CD8-positive, alpha-beta memory T cell (primary cell): ENCODE results near the gene CXorf58. TPM values are rescaled to one million over a fixed set of nuclear protein-coding genes. Genes with fewer than 3 reads are reported as not detected.

Experiments used
- CTCF ChIA-PET: fragments of 350-600 bp; sonication (Branson Sonifier 250); formaldehyde crosslinking; loops from one replicate; lab custom pipeline; 2021; ENCODE audit warnings: antibody characterized with exemption; lab: Charles Lee
- POLR2A ChIA-PET: fragments of 350-600 bp; sonication (Branson Sonifier 250); formaldehyde crosslinking; loops from one replicate; lab custom pipeline; 2021; ENCODE audit warnings: antibody characterized with exemption; lab: Charles Lee
- DNase-seq, 5 donors: peaks; one replicate each; pipeline versions ENCODE4 v3.0.0 to v3.0.0-alpha.2; 2020 to 2022; ENCODE audit warnings: mixed read lengths in 1 of 5
- H3K27ac ChIP-seq: one replicate; pipeline ENCODE4 v1.7.0; 2013; ENCODE audit warnings: low read depth, mild to moderate bottlenecking, low read length, moderate library complexity
- H3K27me3 ChIP-seq: 2 replicates; pipeline ENCODE4 v1.7.0; 2013; ENCODE audit warnings: low read length, mild to moderate bottlenecking; ENCODE audit not compliant: insufficient read depth, poor library complexity, severe bottlenecking
- H3K36me3 ChIP-seq: 2 replicates; pipeline ENCODE4 v1.7.0; 2013; ENCODE audit warnings: mild to moderate bottlenecking, low read length, moderate library complexity; ENCODE audit not compliant: insufficient read depth
- H3K4me1 ChIP-seq: 2 replicates; pipeline ENCODE4 v1.7.0; 2013; ENCODE audit warnings: mild to moderate bottlenecking, low read length, moderate library complexity; ENCODE audit not compliant: insufficient read depth
- H3K4me3 ChIP-seq: 2 replicates; pipeline ENCODE4 v1.7.0; 2013; ENCODE audit warnings: mild to moderate bottlenecking, low read length
- H3K9me3 ChIP-seq: 2 replicates; pipeline ENCODE4 v1.7.0; 2013; ENCODE audit warnings: mild to moderate bottlenecking, low read length
- H3K27ac Mint-ChIP-seq, 8 donors: one replicate each; pipeline ENCODE4 v1.8.0; 2020 to 2021; ENCODE audit warnings: mixed read lengths in 8 of 8, mild to moderate bottlenecking in 6 of 8, inconsistent platforms in 3 of 8, moderate library complexity in 3 of 8
- H3K27me3 Mint-ChIP-seq, 2 donors: one replicate each; pipeline ENCODE4 v1.8.0; 2020 to 2021; ENCODE audit warnings: mixed read lengths in 2 of 2, mild to moderate bottlenecking in 1 of 2, moderate library complexity in 1 of 2
- H3K36me3 Mint-ChIP-seq, 3 donors: one replicate each; pipeline ENCODE4 v1.8.0; 2020 to 2021; ENCODE audit warnings: mixed read lengths in 3 of 3, inconsistent platforms in 1 of 3, mild to moderate bottlenecking in 1 of 3
- H3K4me1 Mint-ChIP-seq, 3 donors: one replicate each; pipeline ENCODE4 v1.8.0; 2020 to 2021; ENCODE audit warnings: mixed read lengths in 3 of 3, inconsistent platforms in 1 of 3, mild to moderate bottlenecking in 1 of 3
- H3K4me3 Mint-ChIP-seq, 7 donors: one replicate each; pipeline ENCODE4 v1.8.0; 2020 to 2021; ENCODE audit warnings: mixed read lengths in 7 of 7, mild to moderate bottlenecking in 6 of 7, moderate library complexity in 4 of 7, inconsistent platforms in 2 of 7
- H3K9me3 Mint-ChIP-seq, 5 donors: one replicate each; pipeline ENCODE4 v1.8.0; 2020 to 2022; ENCODE audit warnings: mixed read lengths in 5 of 5, mild to moderate bottlenecking in 3 of 5, moderate library complexity in 2 of 5, inconsistent platforms in 1 of 5
- polyA plus RNA-seq: library from polyadenylated mRNA; unstranded; fragments of 300-500 nt; fragmentation: Illumina TruSeq; gene quantifications from one replicate; pipeline ENCODE4 v1.2.3, GENCODE V29; 2021
- total RNA-seq, 2 experiments: library from RNA; stranded (reverse); gene quantifications; one replicate each; pipeline ENCODE4 v1.2.3, GENCODE V29; 2021

The CXorf58 gene
- total and polyA plus RNA-seq, 3 experiments from 2014 or later, result 0.11 to 0.23 TPM; not detected in 1

- Mint-ChIP-seq H3K27me3 (peaks cover 0 to 1% of the 10 kb centered on the region in 2 donors), H3K4me1 (peaks cover 0 to 3% (median 0%) of the 10 kb centered on the region in 3 donors), H3K4me3 (no peak overlapping the region), H3K9me3 (no peaks in the 10 kb centered on the region), H3K36me3 (peaks cover 0 to 8% (median 0%) of the 10 kb centered on the region in 3 donors), H3K27ac (no peak overlapping the region)
- H3K9me3 ChIP-seq, result no peaks in the 10 kb centered on the region
- no peak overlapping the region for H3K4me3 ChIP-seq
- H3K36me3 ChIP-seq, result no peaks in the 10 kb centered on the region
- no peaks in the 10 kb centered on the region for H3K4me1 ChIP-seq
- DNase-seq, result no peak
- ChIA-PET POLR2A (no interaction called here), CTCF (interaction anchor here (2.1 kb wide), 1 partner anchor 22 kb away, joined by 7 read pairs; no protein-coding TSS in a partner anchor)
- H3K27me3 ChIP-seq, result no peaks in the 10 kb centered on the region
- no peak overlapping the region for H3K27ac ChIP-seq
Measured at GRCh38 chrX:23879380-23880090, 28.3 kb upstream of the CXorf58 start.

GRCh38 chrX:23883737-23884354, 24.0 kb upstream of the CXorf58 start:
- H3K4me3 Mint-ChIP-seq, result no peak overlapping the region
- no peaks in the 10 kb centered on the region for H3K9me3 ChIP-seq
- ChIA-PET CTCF (no interaction called here), POLR2A (no interaction called here)
- H3K4me1 ChIP-seq, result no peaks in the 10 kb centered on the region
- no peak for DNase-seq
- no peaks in the 10 kb centered on the region for H3K27me3 ChIP-seq
- H3K27me3 Mint-ChIP-seq, result peaks cover 0 to 3% of the 10 kb centered on the region in 2 donors
- H3K27ac Mint-ChIP-seq, result peak overlapping the region in 2 of 8 donors; percentile 8 to 59
- peaks cover 0 to 3% (median 0%) of the 10 kb centered on the region in 3 donors for H3K4me1 Mint-ChIP-seq
- no peaks in the 10 kb centered on the region for H3K9me3 Mint-ChIP-seq
- H3K27ac ChIP-seq, result no peak overlapping the region
- no peak overlapping the region for H3K4me3 ChIP-seq
- H3K36me3 ChIP-seq, result no peaks in the 10 kb centered on the region
- H3K36me3 Mint-ChIP-seq, result no peaks in the 10 kb centered on the region

- DNase-seq, result no peak
- CTCF ChIA-PET, result no interaction called here
- H3K4me1 ChIP-seq, result no peaks in the 10 kb centered on the region
- Mint-ChIP-seq H3K27me3 (peaks cover 0 to 3% of the 10 kb centered on the region in 2 donors), H3K4me1 (peaks cover 0 to 3% (median 0%) of the 10 kb centered on the region in 3 donors), H3K9me3 (no peaks in the 10 kb centered on the region), H3K36me3 (no peaks in the 10 kb centered on the region), H3K4me3 (no peak overlapping the region), H3K27ac (peak overlapping the region in 1 of 8 donors; percentile 27)
- H3K9me3 ChIP-seq, result no peaks in the 10 kb centered on the region
- H3K4me3 ChIP-seq, result no peak overlapping the region
- H3K27me3 ChIP-seq, result no peaks in the 10 kb centered on the region
- no peak overlapping the region for H3K27ac ChIP-seq
- POLR2A ChIA-PET, result no interaction called here
- no peaks in the 10 kb centered on the region for H3K36me3 ChIP-seq
Measured at GRCh38 chrX:23884427-23885024, 23.3 kb upstream of the CXorf58 start.

DNA sequence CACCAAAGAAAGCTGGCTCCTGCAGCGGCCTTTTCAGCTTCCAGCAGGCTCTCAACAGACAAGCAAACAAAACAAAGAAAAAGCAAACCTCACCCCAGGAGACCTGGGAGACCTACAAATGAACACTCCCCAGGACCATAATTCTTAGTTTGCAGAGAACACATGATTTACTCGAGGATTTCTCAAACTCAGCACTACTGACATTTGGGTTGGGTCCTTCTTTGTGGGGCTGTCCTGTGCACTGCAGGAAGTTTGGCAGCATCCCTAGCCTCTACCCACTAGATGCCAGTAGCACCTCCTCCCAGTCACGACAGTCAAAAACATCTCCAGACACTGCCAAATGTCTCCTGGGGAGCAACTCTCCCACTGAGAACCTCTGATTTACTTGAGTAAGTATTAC, 22.0 kb upstream of the CXorf58 start:
- ChIA-PET CTCF (interaction anchor here (1.2 kb wide), 1 partner anchor 103 kb away, joined by 3 read pairs; the partner anchor contains the start of gene SAT1), POLR2A (no interaction called here)
- DNase-seq, result no peak
- no peak overlapping the region for H3K4me3 Mint-ChIP-seq
- no peaks in the 10 kb centered on the region for H3K9me3 Mint-ChIP-seq
- no peak overlapping the region for H3K4me3 ChIP-seq
- no peaks in the 10 kb centered on the region for H3K4me1 ChIP-seq
- no peaks in the 10 kb centered on the region for H3K36me3 Mint-ChIP-seq
- no peak overlapping the region for H3K27ac ChIP-seq
- H3K27me3 ChIP-seq, result no peaks in the 10 kb centered on the region
- H3K4me1 Mint-ChIP-seq, result peaks cover 0 to 3% (median 0%) of the 10 kb centered on the region in 3 donors
- peak overlapping the region in 1 of 8 donors; percentile 21 for H3K27ac Mint-ChIP-seq
- H3K27me3 Mint-ChIP-seq, result peaks cover 0 to 3% of the 10 kb centered on the region in 2 donors
- H3K36me3 ChIP-seq, result no peaks in the 10 kb centered on the region
- H3K9me3 ChIP-seq, result no peaks in the 10 kb centered on the region

- CTCF ChIA-PET, result no interaction called here
- H3K9me3 ChIP-seq, result no peaks in the 10 kb centered on the region
- Mint-ChIP-seq H3K27ac (no peak overlapping the region), H3K27me3 (peaks cover 0 to 3% of the 10 kb centered on the region in 2 donors), H3K4me3 (no peak overlapping the region), H3K9me3 (no peaks in the 10 kb centered on the region), H3K4me1 (peaks cover 0 to 3% (median 0%) of the 10 kb centered on the region in 3 donors), H3K36me3 (no peaks in the 10 kb centered on the region)
- H3K27me3 ChIP-seq, result no peaks in the 10 kb centered on the region
- H3K36me3 ChIP-seq, result no peaks in the 10 kb centered on the region
- H3K27ac ChIP-seq, result no peak overlapping the region
- DNase-seq, result no peak
- POLR2A ChIA-PET, result no interaction called here
- no peak overlapping the region for H3K4me3 ChIP-seq
- H3K4me1 ChIP-seq, result no peaks in the 10 kb centered on the region
Measured at GRCh38 chrX:23887451-23887850, 20.4 kb upstream of the CXorf58 start.

- H3K4me1 Mint-ChIP-seq, result peaks cover 0 to 3% (median 0%) of the 10 kb centered on the region in 3 donors
- POLR2A ChIA-PET, result no interaction called here
Measured at GRCh38 chrX:23887918-23888317, 19.9 kb upstream of the CXorf58 start.

GRCh38 chrX:23888887-23889501, 18.8 kb upstream of the CXorf58 start:
- H3K36me3 ChIP-seq, result no peaks in the 10 kb centered on the region
- H3K4me3 ChIP-seq, result no peak overlapping the region
- no peaks in the 10 kb centered on the region for H3K4me1 ChIP-seq
- no peaks in the 10 kb centered on the region for H3K9me3 Mint-ChIP-seq
- H3K27ac Mint-ChIP-seq, result no peak overlapping the region
- H3K36me3 Mint-ChIP-seq, result no peaks in the 10 kb centered on the region
- H3K4me3 Mint-ChIP-seq, result no peak overlapping the region
- no peak overlapping the region for H3K27ac ChIP-seq
- ChIA-PET CTCF (no interaction called here), POLR2A (no interaction called here)
- no peaks in the 10 kb centered on the region for H3K9me3 ChIP-seq
- peaks cover 0 to 3% of the 10 kb centered on the region in 2 donors for H3K27me3 Mint-ChIP-seq
- DNase-seq, result no peak
- H3K4me1 Mint-ChIP-seq, result peaks cover 0 to under 1% (median 0%) of the 10 kb centered on the region in 3 donors
- no peaks in the 10 kb centered on the region for H3K27me3 ChIP-seq

More at GRCh38 chrX:23887918-23888317, 19.9 kb upstream of the CXorf58 start:
- H3K27me3 ChIP-seq, result no peaks in the 10 kb centered on the region
- no peaks in the 10 kb centered on the region for H3K4me1 ChIP-seq
- no peaks in the 10 kb centered on the region for H3K9me3 ChIP-seq
- no peak overlapping the region for H3K4me3 ChIP-seq
- H3K27me3 Mint-ChIP-seq, result peaks cover 0 to 3% of the 10 kb centered on the region in 2 donors
- CTCF ChIA-PET, result no interaction called here
- no peaks in the 10 kb centered on the region for H3K9me3 Mint-ChIP-seq
- H3K27ac Mint-ChIP-seq, result no peak overlapping the region
- DNase-seq, result no peak
- no peak overlapping the region for H3K27ac ChIP-seq
- no peaks in the 10 kb centered on the region for H3K36me3 Mint-ChIP-seq
- H3K36me3 ChIP-seq, result no peaks in the 10 kb centered on the region
- H3K4me3 Mint-ChIP-seq, result no peak overlapping the region
